ENCODE data around the gene NRDE2.

The NRDE2 gene

GRCh38 chr14:90331497-90332270, at the start of gene NRDE2:
NRDE2 (minus strand) TSS chr14:90331941; CDS start chr14:90331904, 37 bp downstream.
- peak; percentile 73 for DNase-seq (ENCODE audit: low read depth)

- DNase-seq (ENCODE audit: low read depth) = no peak
These were observed 49.5 kb upstream of the NRDE2 start for GRCh38 chr14:90381011-90381786.

- no peak for DNase-seq (ENCODE audit: low read depth)
These were observed 47.4 kb upstream of the NRDE2 start for GRCh38 chr14:90379106-90379505.

GRCh38 chr14:90378249-90378648, 46.5 kb upstream of the NRDE2 start:
- DNase-seq (ENCODE audit: low read depth) = no peak

GRCh38 chr14:90375934-90376333, 44.2 kb upstream of the NRDE2 start:
- no peak for DNase-seq (ENCODE audit: low read depth)

- no peak for DNase-seq (ENCODE audit: low read depth)
These were observed 43.1 kb upstream of the NRDE2 start for GRCh38 chr14:90374813-90375212.

- DNase-seq (ENCODE audit: low read depth) = no peak
These were observed 42.1 kb upstream of the NRDE2 start for GRCh38 chr14:90373887-90374286.

- no peak for DNase-seq (ENCODE audit: low read depth)
These were observed 37.4 kb upstream of the NRDE2 start for GRCh38 chr14:90368946-90369721.

GRCh38 chr14:90362558-90362896, 30.8 kb upstream of the NRDE2 start:
- no peak for DNase-seq (ENCODE audit: low read depth)

- DNase-seq (ENCODE audit: low read depth) = no peak
These were observed 30.3 kb upstream of the NRDE2 start for GRCh38 chr14:90361865-90362557.

- no peak for DNase-seq (ENCODE audit: low read depth)
These were observed 26.6 kb upstream of the NRDE2 start for GRCh38 chr14:90358359-90358758.

GRCh38 chr14:90356925-90357324, 25.2 kb upstream of the NRDE2 start:
- no peak for DNase-seq (ENCODE audit: low read depth)

GRCh38 chr14:90355540-90356518, 24.1 kb upstream of the NRDE2 start:
- no peak for DNase-seq (ENCODE audit: low read depth)

- no peak for DNase-seq (ENCODE audit: low read depth)
These were observed 23.0 kb upstream of the NRDE2 start for GRCh38 chr14:90354551-90355298.

GRCh38 chr14:90349739-90350138, 18.0 kb upstream of the NRDE2 start:
- DNase-seq (ENCODE audit: low read depth) = no peak

- DNase-seq (ENCODE audit: low read depth) = no peak
These were observed 16.5 kb upstream of the NRDE2 start for GRCh38 chr14:90348270-90348669.

GRCh38 chr14:90345239-90345557, 13.5 kb upstream of the NRDE2 start:
- DNase-seq (ENCODE audit: low read depth) = no peak

GRCh38 chr14:90344331-90345238, 12.8 kb upstream of the NRDE2 start:
- DNase-seq (ENCODE audit: low read depth) = no peak

- DNase-seq (ENCODE audit: low read depth) = no peak
These were observed 10.6 kb upstream of the NRDE2 start for GRCh38 chr14:90342327-90342726.
